MCF 10A (cell line): ENCODE results near the gene SIGLEC11. TPM values are rescaled to one million over a fixed set of nuclear protein-coding genes. Genes with fewer than 3 reads are reported as not detected.

Experiments used
- BruUV-seq: library from RNA; stranded (reverse); fragments of 400-500 nt; replicated peaks from 2 replicates; lab custom pipeline; 2021; lab: Mats Ljungman, UMichigan
- CTCF ChIA-PET: fragments of 300-600 bp; sonication (Branson Sonifier 250); formaldehyde crosslinking; extraction: SDS; loops from one replicate; lab custom pipeline; 2021; ENCODE audit warnings: antibody characterized with exemption, inconsistent platforms; lab: Yijun Ruan, JAX
- POLR2A ChIA-PET: fragments of 300-600, 350-650 bp; sonication (Branson Sonifier 250); formaldehyde crosslinking; extraction: SDS; loops from one replicate; lab custom pipeline; 2020; ENCODE audit warnings: antibody characterized with exemption, inconsistent platforms; lab: Yijun Ruan, JAX
- DNase-seq: peaks from one replicate; pipeline ENCODE4 v3.0.0-alpha.2; 2018; ENCODE audit not compliant: unreplicated experiment
- H3K27ac Mint-ChIP-seq: one replicate; pipeline ENCODE4 v1.8.0; 2022; ENCODE audit warnings: mild to moderate bottlenecking, low read depth, mixed read lengths; ENCODE audit not compliant: unreplicated experiment
- H3K27me3 Mint-ChIP-seq: one replicate; pipeline ENCODE4 v1.8.0; 2022; ENCODE audit warnings: mixed read lengths; ENCODE audit not compliant: insufficient read depth, unreplicated experiment
- H3K36me3 Mint-ChIP-seq: one replicate; pipeline ENCODE4 v1.8.0; 2022; ENCODE audit warnings: mild to moderate bottlenecking, moderate library complexity, mixed read lengths; ENCODE audit not compliant: insufficient read depth, unreplicated experiment
- H3K4me1 Mint-ChIP-seq: one replicate; pipeline ENCODE4 v1.8.0; 2022; ENCODE audit warnings: mixed read lengths; ENCODE audit not compliant: insufficient read depth, unreplicated experiment
- H3K4me3 Mint-ChIP-seq: one replicate; pipeline ENCODE4 v1.8.0; 2022; ENCODE audit warnings: mild to moderate bottlenecking, moderate library complexity, mixed read lengths; ENCODE audit not compliant: unreplicated experiment
- H3K9me3 Mint-ChIP-seq: one replicate; pipeline ENCODE4 v1.8.0; 2022; ENCODE audit warnings: mixed read lengths; ENCODE audit not compliant: unreplicated experiment
- intact Hi-C: fragments of 100-400 bp; cut with micrococcal nuclease; formaldehyde crosslinking; loops from 2 replicates; pipeline ENCODE4 v1.14.1; 2022
- total RNA-seq: library from RNA; stranded (reverse); gene quantifications from 2 replicates; pipeline ENCODE4 v1.2.3, GENCODE V29; 2022
- TF ChIP-seq, protein P1 (sequence below): fragments of 200-600 bp; IDR thresholded peaks from one replicate; pipeline ENCODE4 v1.8.0; 2022; ENCODE audit warnings: antibody characterized with exemption, mild to moderate bottlenecking; ENCODE audit not compliant: unreplicated experiment

Gene SIGLEC11
- total RNA-seq, 1 experiment from 2014 or later = not detected

DNA sequence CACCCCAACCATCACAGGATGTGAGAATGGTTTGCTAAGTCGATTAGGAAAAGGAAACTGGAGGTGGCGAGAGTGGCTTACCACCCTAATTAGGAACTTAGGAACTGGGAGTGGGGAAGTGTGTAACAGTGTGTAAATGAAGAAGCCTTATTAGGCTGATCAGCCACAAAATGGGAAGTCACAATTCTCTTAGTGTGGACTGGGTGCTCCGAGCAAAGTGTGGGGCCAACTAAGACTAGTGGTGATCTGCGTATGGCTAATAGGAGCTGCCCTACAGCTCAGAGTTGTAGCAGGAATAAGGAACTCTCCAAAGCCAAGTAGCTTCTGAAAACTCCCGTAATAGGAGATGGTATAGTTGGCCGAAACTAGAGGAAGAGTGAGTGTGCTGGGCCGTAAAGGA, 7.6 kb downstream of the SIGLEC11 start:
- CTCF ChIA-PET = interaction anchor here (0.9 to 1.9 kb wide), 4 partner anchors 15 to 183 kb away, joined by 3 to 11 read pairs (median 4); partner anchors contain the start of gene ATF5
- intact Hi-C loops = no loop called here
- Mint-ChIP-seq H3K27ac (no peak overlapping the region), H3K4me3 (no peak overlapping the region), H3K36me3 (no peaks in the 10 kb centered on the region), H3K4me1 (peaks cover 7% of the 10 kb centered on the region), H3K27me3 (peaks cover 20% of the 10 kb centered on the region), H3K9me3 (no peaks in the 10 kb centered on the region)
- POLR2A ChIA-PET = interaction anchor here (0.5 kb wide), 1 partner anchor 817 kb away, joined by 3 read pairs; no protein-coding TSS in a partner anchor
- no TSS peak for BruUV-seq
- TF ChIP-seq, protein P1, sequence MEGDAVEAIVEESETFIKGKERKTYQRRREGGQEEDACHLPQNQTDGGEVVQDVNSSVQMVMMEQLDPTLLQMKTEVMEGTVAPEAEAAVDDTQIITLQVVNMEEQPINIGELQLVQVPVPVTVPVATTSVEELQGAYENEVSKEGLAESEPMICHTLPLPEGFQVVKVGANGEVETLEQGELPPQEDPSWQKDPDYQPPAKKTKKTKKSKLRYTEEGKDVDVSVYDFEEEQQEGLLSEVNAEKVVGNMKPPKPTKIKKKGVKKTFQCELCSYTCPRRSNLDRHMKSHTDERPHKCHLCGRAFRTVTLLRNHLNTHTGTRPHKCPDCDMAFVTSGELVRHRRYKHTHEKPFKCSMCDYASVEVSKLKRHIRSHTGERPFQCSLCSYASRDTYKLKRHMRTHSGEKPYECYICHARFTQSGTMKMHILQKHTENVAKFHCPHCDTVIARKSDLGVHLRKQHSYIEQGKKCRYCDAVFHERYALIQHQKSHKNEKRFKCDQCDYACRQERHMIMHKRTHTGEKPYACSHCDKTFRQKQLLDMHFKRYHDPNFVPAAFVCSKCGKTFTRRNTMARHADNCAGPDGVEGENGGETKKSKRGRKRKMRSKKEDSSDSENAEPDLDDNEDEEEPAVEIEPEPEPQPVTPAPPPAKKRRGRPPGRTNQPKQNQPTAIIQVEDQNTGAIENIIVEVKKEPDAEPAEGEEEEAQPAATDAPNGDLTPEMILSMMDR = no peak
- DNase-seq = no peak

DNA sequence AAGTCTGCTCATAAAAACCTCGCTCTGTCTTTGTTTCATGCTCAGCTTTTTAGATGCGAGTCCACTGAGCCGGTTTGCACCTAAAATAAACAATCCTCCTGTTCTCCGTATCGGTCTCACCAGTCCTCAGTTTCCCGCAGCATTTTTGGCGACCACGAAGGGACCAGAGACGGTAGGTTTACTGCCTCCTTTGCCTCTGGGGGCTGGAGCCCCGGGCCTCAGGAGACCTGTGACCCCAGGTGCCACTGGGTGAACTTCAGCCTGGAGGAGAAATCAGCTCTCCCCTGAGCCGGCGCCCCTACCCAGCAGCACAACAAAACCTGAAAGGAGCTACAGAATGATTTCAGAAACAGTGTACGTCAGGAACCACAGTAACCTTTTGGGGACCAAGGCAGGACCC, 8.1 kb downstream of the SIGLEC11 start:
- intact Hi-C loops = no loop called here
- ChIA-PET CTCF (interaction anchor here (0.7 to 1.7 kb wide), 3 partner anchors 24 to 183 kb away, joined by 3 to 5 read pairs (median 3); partner anchors contain the start of gene ATF5), POLR2A (interaction anchor here (0.5 kb wide), 1 partner anchor 816 kb away, joined by 3 read pairs; no protein-coding TSS in a partner anchor)
- peaks cover 7% of the 10 kb centered on the region for H3K4me1 Mint-ChIP-seq
- H3K4me3 Mint-ChIP-seq = no peak overlapping the region
- no TSS peak for BruUV-seq
- H3K27ac Mint-ChIP-seq = no peak overlapping the region
- H3K27me3 Mint-ChIP-seq = peaks cover 20% of the 10 kb centered on the region
- H3K9me3 Mint-ChIP-seq = no peaks in the 10 kb centered on the region
- TF ChIP-seq, protein P1 = no peak
- H3K36me3 Mint-ChIP-seq = no peaks in the 10 kb centered on the region
- DNase-seq = no peak

DNA sequence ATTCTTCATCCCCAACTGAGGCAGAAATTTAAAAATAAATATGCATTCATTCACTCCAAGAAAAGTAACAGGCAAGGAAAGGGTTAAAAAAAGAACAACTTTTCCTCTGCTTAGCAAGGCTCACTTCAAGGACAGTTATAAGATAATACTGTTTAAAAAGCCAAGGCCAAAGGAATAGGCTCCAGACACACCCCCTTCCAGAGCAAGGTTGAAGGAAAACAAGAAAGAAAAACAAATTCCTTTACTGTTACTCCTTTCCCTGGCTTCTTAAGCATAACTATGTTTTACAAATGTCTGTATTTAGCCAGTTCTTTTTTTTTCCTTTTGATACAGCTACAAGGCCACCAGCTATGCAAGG, 8.5 kb downstream of the SIGLEC11 start:
- CTCF ChIA-PET = interaction anchor here (0.6 to 0.9 kb wide), 3 partner anchors 9 to 87 kb away, joined by 3 read pairs; partner anchors contain the start of gene ATF5
- POLR2A ChIA-PET = no interaction called here

DNA sequence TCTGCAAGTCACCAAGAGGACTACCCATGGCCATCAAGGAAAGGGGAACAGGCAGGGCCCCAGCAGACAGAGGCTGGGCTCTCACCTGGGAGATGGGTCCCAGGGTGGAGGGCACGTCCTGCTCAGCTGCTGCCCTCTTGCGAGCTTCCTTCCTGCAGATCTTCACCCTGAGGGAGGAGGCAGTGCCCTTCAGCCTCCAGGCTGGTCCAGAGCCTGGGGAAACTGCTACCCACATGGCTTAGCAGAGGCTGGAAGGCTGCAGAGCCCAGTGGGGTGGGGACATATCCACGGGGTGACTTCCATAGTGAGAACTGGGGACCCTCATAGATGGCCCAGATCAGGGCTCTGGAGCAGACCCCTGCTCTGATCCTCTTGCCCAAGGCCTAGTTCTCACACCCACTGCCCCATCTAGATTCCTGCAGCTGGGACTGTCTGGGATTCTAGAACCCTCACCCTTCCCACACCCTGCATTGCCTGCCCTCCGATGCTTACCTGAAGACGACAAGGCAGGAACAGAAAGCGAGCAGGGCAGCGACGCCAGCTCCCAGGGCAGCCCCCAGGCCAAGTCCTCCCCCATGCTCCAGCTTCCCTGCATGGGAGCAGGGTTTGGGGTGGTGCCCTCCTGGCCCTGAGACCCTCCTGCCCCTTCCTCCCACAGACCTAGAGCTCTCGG, 9.0 kb downstream of the SIGLEC11 start:
- H3K27me3 Mint-ChIP-seq = peaks cover 20% of the 10 kb centered on the region
- no peak overlapping the region for H3K4me3 Mint-ChIP-seq
- ChIA-PET POLR2A (no interaction called here), CTCF (interaction anchor here (0.5 to 0.6 kb wide), 2 partner anchors 10 to 15 kb away, joined by 3 read pairs; no protein-coding TSS in a partner anchor)
- intact Hi-C loops = no loop called here
- BruUV-seq = no TSS peak
- TF ChIP-seq, protein P1 = no peak
- peaks cover 7% of the 10 kb centered on the region for H3K4me1 Mint-ChIP-seq
- no peaks in the 10 kb centered on the region for H3K36me3 Mint-ChIP-seq
- no peaks in the 10 kb centered on the region for H3K9me3 Mint-ChIP-seq
- H3K27ac Mint-ChIP-seq = no peak overlapping the region
- no peak for DNase-seq

More for the DNA sequence above, 8.5 kb downstream of the SIGLEC11 start:
- Mint-ChIP-seq H3K4me3 (no peak overlapping the region), H3K9me3 (no peaks in the 10 kb centered on the region), H3K27ac (no peak overlapping the region), H3K36me3 (no peaks in the 10 kb centered on the region), H3K4me1 (peaks cover 7% of the 10 kb centered on the region), H3K27me3 (peaks cover 20% of the 10 kb centered on the region)
- no TSS peak for BruUV-seq
- no peak for DNase-seq
- TF ChIP-seq, protein P1 = no peak
- intact Hi-C loops = no loop called here
